ENCODE measurements around the gene ZDHHC3.

Gene ZDHHC3

GRCh38 chr3:44890258-44890657, 85.7 kb downstream of the ZDHHC3 start:
- DNase-seq: no peak

GRCh38 chr3:44887101-44887500, 88.9 kb downstream of the ZDHHC3 start:
- no peak for DNase-seq

DNA sequence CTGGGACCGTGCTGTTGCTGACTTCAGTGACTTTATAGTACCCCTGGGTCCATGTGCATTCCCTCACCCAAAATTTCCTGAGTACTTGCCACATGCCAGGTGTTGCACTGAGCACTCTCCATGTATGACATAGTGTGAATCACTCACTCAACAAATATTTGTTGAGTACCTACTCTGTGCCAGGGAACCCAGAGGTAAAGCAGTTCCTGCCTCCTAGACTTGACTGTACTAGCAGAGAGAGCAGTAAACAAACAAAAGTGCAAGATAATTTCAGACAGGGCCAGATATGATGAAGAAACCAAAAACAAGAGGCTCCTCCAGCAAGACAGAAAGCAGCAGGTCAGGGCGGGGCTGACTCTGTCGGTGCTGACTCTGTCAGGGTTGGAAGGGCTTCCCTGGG, 89.4 kb downstream of the ZDHHC3 start:
- no peak for DNase-seq

GRCh38 chr3:44885618-44886017, 90.4 kb downstream of the ZDHHC3 start:
- peak; percentile 87 for DNase-seq

GRCh38 chr3:44883999-44884431, 92.0 kb downstream of the ZDHHC3 start:
- peak; percentile 59 for DNase-seq

DNA sequence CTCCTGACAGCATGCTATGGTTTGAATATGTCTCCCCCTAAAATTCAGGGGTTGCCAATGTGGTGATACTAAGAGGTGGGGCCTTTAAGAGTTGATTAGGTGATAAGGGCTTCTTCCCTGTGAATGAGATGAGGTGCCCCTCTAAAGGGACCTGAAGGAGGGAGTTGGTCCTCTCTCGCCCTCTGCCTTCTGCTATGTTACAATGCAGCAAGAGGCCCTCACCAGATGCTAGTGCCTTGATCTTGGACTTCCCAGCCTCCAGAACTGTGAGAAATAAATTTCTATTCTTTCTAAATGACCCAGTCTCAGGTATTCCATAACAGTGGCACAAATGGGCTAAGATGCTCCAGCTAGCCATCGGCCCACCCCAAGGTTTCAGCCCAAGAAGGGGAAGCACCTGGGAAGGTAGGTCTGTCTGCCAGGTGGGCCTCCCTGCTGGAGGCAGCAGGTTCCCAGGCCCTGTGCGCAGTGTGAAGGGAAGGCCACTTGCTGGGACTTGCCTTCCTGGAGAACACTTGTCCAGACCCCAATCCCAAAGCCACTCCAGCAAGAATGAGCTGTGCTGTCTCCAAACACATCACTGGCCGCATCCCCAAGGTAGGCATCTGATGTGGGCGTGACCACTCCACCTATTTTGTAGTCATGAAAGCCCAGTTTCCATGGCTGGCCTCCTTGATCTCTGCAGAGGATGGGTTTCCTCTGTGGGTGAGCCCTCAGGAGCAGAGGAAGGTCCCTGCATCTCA, 92.6 kb downstream of the ZDHHC3 start:
- DNase-seq: no peak

GRCh38 chr3:44880284-44880683, 95.7 kb downstream of the ZDHHC3 start:
- no peak for DNase-seq

DNA sequence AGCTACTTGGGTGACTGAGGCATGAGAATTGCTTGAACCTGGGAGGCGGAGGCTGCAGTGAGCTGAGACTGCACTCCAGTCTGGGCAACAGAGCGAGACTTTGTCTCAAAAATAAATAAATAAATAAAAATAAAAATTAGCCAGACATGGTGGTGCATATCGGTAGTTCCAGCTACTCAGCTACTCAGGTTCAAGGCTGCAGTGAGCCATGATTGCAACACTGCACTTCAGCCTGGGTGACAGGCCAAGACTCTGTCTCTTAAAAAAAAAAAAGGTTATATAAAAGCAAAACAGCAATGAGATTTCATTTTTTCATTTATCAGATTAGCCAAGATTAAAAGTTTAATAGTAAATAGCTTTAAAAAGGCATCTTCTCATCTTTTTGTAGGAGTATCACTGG, 98.6 kb downstream of the ZDHHC3 start:
- DNase-seq: no peak

GRCh38 chr3:44875596-44875995, 100.4 kb downstream of the ZDHHC3 start:
- DNase-seq: no peak
